Activated CD4-positive, alpha-beta memory T cell treated with anti-CD3 and anti-CD28 coated beads for 36 hours (primary cell): Measurements from ENCODE around the gene MAML3. TPM values are rescaled to one million over a fixed set of nuclear protein-coding genes. Genes with fewer than 3 reads are reported as not detected.

Experiments used
- CTCF ChIA-PET: fragments of 350-600 bp; sonication (Branson Sonifier 250); formaldehyde crosslinking; loops from one replicate; lab custom pipeline; 2021; ENCODE audit warnings: antibody characterized with exemption, inconsistent platforms; lab: Charles Lee
- POLR2A ChIA-PET: fragments of 350-600 bp; sonication (Branson Sonifier 250); formaldehyde crosslinking; loops from one replicate; lab custom pipeline; 2021; ENCODE audit warnings: antibody characterized with exemption; lab: Charles Lee
- DNase-seq: peaks from one replicate; pipeline ENCODE4 v3.0.0-alpha.2; 2020
- H3K27ac Mint-ChIP-seq: one replicate; pipeline ENCODE4 v1.8.0; 2021; ENCODE audit warnings: mixed read lengths
- H3K27me3 Mint-ChIP-seq: one replicate; pipeline ENCODE4 v1.8.0; 2021; ENCODE audit warnings: mixed read lengths
- H3K36me3 Mint-ChIP-seq: one replicate; pipeline ENCODE4 v1.8.0; 2021; ENCODE audit warnings: mixed read lengths
- H3K4me1 Mint-ChIP-seq: one replicate; pipeline ENCODE4 v1.8.0; 2021; ENCODE audit warnings: low read depth, mixed read lengths
- H3K4me3 Mint-ChIP-seq: one replicate; pipeline ENCODE4 v1.8.0; 2021; ENCODE audit warnings: mild to moderate bottlenecking, mixed read lengths
- H3K9me3 Mint-ChIP-seq: one replicate; pipeline ENCODE4 v1.8.0; 2021; ENCODE audit warnings: mixed read lengths
- intact Hi-C: fragments of 100-400 bp; cut with micrococcal nuclease; formaldehyde crosslinking; loops from one replicate; pipeline ENCODE4 v1.15.1; 2023
- total RNA-seq, 2 experiments: library from RNA; stranded (reverse); gene quantifications; one replicate each; pipeline ENCODE4 v1.2.3, GENCODE V29; 2021

The MAML3 gene
- total RNA-seq, 2 experiments from 2014 or later, result 0.51 to 0.76 TPM

GRCh38 chr4:139809757-139810140 is 344.2 kb downstream of the MAML3 start:
- Mint-ChIP-seq H3K27me3 (peaks cover 5% of the 10 kb centered on the region), H3K4me3 (no peak overlapping the region), H3K36me3 (no peaks in the 10 kb centered on the region), H3K9me3 (no peaks in the 10 kb centered on the region), H3K27ac (no peak overlapping the region), H3K4me1 (no peaks in the 10 kb centered on the region)
- POLR2A ChIA-PET, result interaction anchor here (0.6 kb wide), 1 partner anchor 310 kb away, joined by 3 read pairs; no protein-coding TSS in a partner anchor
- CTCF ChIA-PET, result interaction anchor here (0.5 kb wide), 1 partner anchor 443 kb away, joined by 3 read pairs; no protein-coding TSS in a partner anchor
- DNase-seq, result no peak
- intact Hi-C loops, result no loop called here

GRCh38 chr4:139808808-139809756 is 344.9 kb downstream of the MAML3 start:
- ChIA-PET POLR2A (no interaction called here), CTCF (no interaction called here)
- no peaks in the 10 kb centered on the region for H3K36me3 Mint-ChIP-seq
- H3K27ac Mint-ChIP-seq, result no peak overlapping the region
- no peak for DNase-seq
- intact Hi-C loops, result no loop called here
- no peaks in the 10 kb centered on the region for H3K9me3 Mint-ChIP-seq
- peaks cover 5% of the 10 kb centered on the region for H3K27me3 Mint-ChIP-seq
- H3K4me1 Mint-ChIP-seq, result no peaks in the 10 kb centered on the region
- no peak overlapping the region for H3K4me3 Mint-ChIP-seq

GRCh38 chr4:139808381-139808807 is 345.6 kb downstream of the MAML3 start:
- Mint-ChIP-seq H3K9me3 (no peaks in the 10 kb centered on the region), H3K4me3 (no peak overlapping the region), H3K27ac (no peak overlapping the region), H3K27me3 (peaks cover 5% of the 10 kb centered on the region), H3K4me1 (peaks cover 4% of the 10 kb centered on the region), H3K36me3 (no peaks in the 10 kb centered on the region)
- DNase-seq, result no peak
- POLR2A ChIA-PET, result no interaction called here
- CTCF ChIA-PET, result interaction anchor here (1.8 kb wide), 1 partner anchor 445 kb away, joined by 5 read pairs; no protein-coding TSS in a partner anchor
- intact Hi-C loops, result no loop called here

- CTCF ChIA-PET, result interaction anchor here (1.8 kb wide), 1 partner anchor 446 kb away, joined by 5 read pairs; no protein-coding TSS in a partner anchor
- peaks cover 5% of the 10 kb centered on the region for H3K27me3 Mint-ChIP-seq
- intact Hi-C loops, result no loop called here
- no peak overlapping the region for H3K27ac Mint-ChIP-seq
- H3K9me3 Mint-ChIP-seq, result no peaks in the 10 kb centered on the region
- H3K36me3 Mint-ChIP-seq, result no peaks in the 10 kb centered on the region
- H3K4me3 Mint-ChIP-seq, result no peak overlapping the region
- POLR2A ChIA-PET, result no interaction called here
- peaks cover 8% of the 10 kb centered on the region for H3K4me1 Mint-ChIP-seq
- DNase-seq, result no peak
Measured at GRCh38 chr4:139807483-139807882, 346.5 kb downstream of the MAML3 start.

GRCh38 chr4:139806929-139807328 is 347.1 kb downstream of the MAML3 start:
- Mint-ChIP-seq H3K4me1 (peaks cover 8% of the 10 kb centered on the region), H3K36me3 (no peaks in the 10 kb centered on the region), H3K9me3 (no peaks in the 10 kb centered on the region), H3K4me3 (no peak overlapping the region), H3K27ac (no peak overlapping the region), H3K27me3 (peaks cover 5% of the 10 kb centered on the region)
- CTCF ChIA-PET, result interaction anchor here (1.8 kb wide), 1 partner anchor 447 kb away, joined by 5 read pairs; no protein-coding TSS in a partner anchor
- POLR2A ChIA-PET, result no interaction called here
- intact Hi-C loops, result no loop called here
- no peak for DNase-seq

GRCh38 chr4:139802931-139803330 is 351.1 kb downstream of the MAML3 start:
- Mint-ChIP-seq H3K36me3 (no peaks in the 10 kb centered on the region), H3K27ac (no peak overlapping the region), H3K9me3 (no peaks in the 10 kb centered on the region), H3K27me3 (no peaks in the 10 kb centered on the region), H3K4me3 (no peak overlapping the region), H3K4me1 (peaks cover 8% of the 10 kb centered on the region)
- ChIA-PET POLR2A (no interaction called here), CTCF (interaction anchor here (0.5 kb wide), 1 partner anchor 219 kb away, joined by 3 read pairs; no protein-coding TSS in a partner anchor)
- intact Hi-C loops, result no loop called here
- no peak for DNase-seq

GRCh38 chr4:139802488-139802887 is 351.5 kb downstream of the MAML3 start:
- no peaks in the 10 kb centered on the region for H3K36me3 Mint-ChIP-seq
- CTCF ChIA-PET, result no interaction called here
- no peak overlapping the region for H3K27ac Mint-ChIP-seq
- DNase-seq, result no peak
- intact Hi-C loops, result no loop called here
- H3K27me3 Mint-ChIP-seq, result no peaks in the 10 kb centered on the region
- POLR2A ChIA-PET, result no interaction called here
- H3K9me3 Mint-ChIP-seq, result no peaks in the 10 kb centered on the region
- H3K4me3 Mint-ChIP-seq, result no peak overlapping the region
- peaks cover 8% of the 10 kb centered on the region for H3K4me1 Mint-ChIP-seq

- H3K27ac Mint-ChIP-seq, result no peak overlapping the region
- intact Hi-C loops, result no loop called here
- POLR2A ChIA-PET, result no interaction called here
- H3K4me1 Mint-ChIP-seq, result peaks cover 8% of the 10 kb centered on the region
- no peaks in the 10 kb centered on the region for H3K9me3 Mint-ChIP-seq
- no peaks in the 10 kb centered on the region for H3K36me3 Mint-ChIP-seq
- no peaks in the 10 kb centered on the region for H3K27me3 Mint-ChIP-seq
- DNase-seq, result no peak
- CTCF ChIA-PET, result no interaction called here
- no peak overlapping the region for H3K4me3 Mint-ChIP-seq
Measured at GRCh38 chr4:139801895-139802294, 352.1 kb downstream of the MAML3 start.

GRCh38 chr4:139800082-139800481 is 353.9 kb downstream of the MAML3 start:
- no peaks in the 10 kb centered on the region for H3K36me3 Mint-ChIP-seq
- ChIA-PET CTCF (no interaction called here), POLR2A (no interaction called here)
- peaks cover 8% of the 10 kb centered on the region for H3K4me1 Mint-ChIP-seq
- H3K27me3 Mint-ChIP-seq, result no peaks in the 10 kb centered on the region
- no peaks in the 10 kb centered on the region for H3K9me3 Mint-ChIP-seq
- intact Hi-C loops, result no loop called here
- no peak for DNase-seq
- H3K27ac Mint-ChIP-seq, result no peak overlapping the region
- no peak overlapping the region for H3K4me3 Mint-ChIP-seq

GRCh38 chr4:139799615-139800014 is 354.4 kb downstream of the MAML3 start:
- Mint-ChIP-seq H3K27ac (no peak overlapping the region), H3K27me3 (no peaks in the 10 kb centered on the region), H3K4me3 (no peak overlapping the region), H3K36me3 (no peaks in the 10 kb centered on the region), H3K9me3 (no peaks in the 10 kb centered on the region), H3K4me1 (peaks cover 8% of the 10 kb centered on the region)
- intact Hi-C loops, result no loop called here
- ChIA-PET CTCF (no interaction called here), POLR2A (no interaction called here)
- DNase-seq, result no peak

GRCh38 chr4:139798456-139798855 is 355.5 kb downstream of the MAML3 start:
- no peak for DNase-seq
- POLR2A ChIA-PET, result no interaction called here
- no peak overlapping the region for H3K4me3 Mint-ChIP-seq
- H3K36me3 Mint-ChIP-seq, result no peaks in the 10 kb centered on the region
- H3K27me3 Mint-ChIP-seq, result no peaks in the 10 kb centered on the region
- H3K27ac Mint-ChIP-seq, result no peak overlapping the region
- CTCF ChIA-PET, result no interaction called here
- H3K4me1 Mint-ChIP-seq, result peaks cover 4% of the 10 kb centered on the region
- H3K9me3 Mint-ChIP-seq, result no peaks in the 10 kb centered on the region
- intact Hi-C loops, result no loop called here

- DNase-seq, result no peak
- intact Hi-C loops, result no loop called here
- H3K4me1 Mint-ChIP-seq, result no peaks in the 10 kb centered on the region
- no peaks in the 10 kb centered on the region for H3K36me3 Mint-ChIP-seq
- no peak overlapping the region for H3K27ac Mint-ChIP-seq
- H3K4me3 Mint-ChIP-seq, result no peak overlapping the region
- no peaks in the 10 kb centered on the region for H3K9me3 Mint-ChIP-seq
- ChIA-PET POLR2A (no interaction called here), CTCF (no interaction called here)
- no peaks in the 10 kb centered on the region for H3K27me3 Mint-ChIP-seq
Measured at GRCh38 chr4:139797287-139797686, 356.7 kb downstream of the MAML3 start.
